NCI-H1930 (cell line): ENCODE results near the gene TTLL5.

Experiments used
- DNase-seq, 2 experiments: peaks; one replicate each; lab custom pipeline; 2025; lab: John Stamatoyannopoulos, UW

The TTLL5 gene

DNA sequence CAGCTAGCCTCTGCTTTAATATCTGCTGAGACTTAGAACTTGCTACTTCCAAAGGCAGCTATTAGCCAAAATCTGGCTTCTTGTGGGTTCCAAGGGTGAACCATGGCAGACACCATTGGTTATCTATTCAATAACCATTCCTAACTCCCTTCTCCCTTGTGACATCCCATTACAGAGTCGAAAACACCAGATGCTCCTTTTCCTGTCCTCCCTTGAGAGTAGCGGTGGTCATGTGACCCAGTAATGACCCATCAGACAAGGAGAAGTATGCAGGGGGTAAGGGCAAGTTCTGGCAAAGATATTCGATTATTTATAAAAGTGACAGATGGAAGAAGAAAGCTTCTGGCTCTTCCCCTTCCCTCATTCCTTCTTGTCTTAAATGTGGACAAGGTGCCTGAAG, 300.6 kb downstream of the TTLL5 start:
- DNase-seq = no peak

DNA sequence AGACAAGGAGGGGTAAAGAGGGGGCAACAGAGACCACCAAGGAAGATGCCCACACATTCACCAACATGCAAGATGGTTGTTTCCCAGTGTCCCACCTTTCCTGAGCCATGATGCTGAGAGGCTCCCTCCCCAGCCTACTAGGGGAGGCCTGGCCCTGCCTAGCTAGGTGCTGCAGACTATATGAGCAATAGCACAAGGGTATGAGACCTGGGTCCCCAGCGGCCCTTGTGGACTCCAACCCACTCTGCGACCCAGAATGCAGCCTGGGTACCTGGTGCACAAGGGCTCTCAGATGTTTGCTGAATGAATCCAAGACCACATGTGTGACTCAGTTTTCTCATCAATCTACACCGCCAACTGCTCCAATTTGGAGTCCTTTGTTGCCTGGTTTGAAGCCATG, 306.8 kb downstream of the TTLL5 start:
- DNase-seq = no peak

DNA sequence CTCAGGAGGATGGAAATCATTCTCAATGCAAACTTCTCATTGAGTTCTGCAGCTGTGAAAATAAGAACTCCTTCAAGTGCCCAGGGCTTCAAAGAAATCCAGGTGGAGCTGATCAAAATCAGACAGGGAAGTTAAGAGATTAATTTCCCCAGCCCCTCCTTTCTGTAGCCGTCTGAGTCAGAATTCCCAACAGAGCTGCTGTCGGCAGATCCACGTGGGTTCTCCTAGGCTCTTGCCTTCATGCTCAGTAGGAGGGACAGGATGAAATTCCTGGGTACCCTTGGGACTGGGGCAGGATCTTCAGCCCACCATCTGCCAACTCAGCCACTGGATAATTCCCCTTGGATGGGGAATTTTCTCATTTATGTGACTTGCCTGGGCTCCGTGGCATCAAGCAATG, 307.4 kb downstream of the TTLL5 start:
- no peak for DNase-seq

DNA sequence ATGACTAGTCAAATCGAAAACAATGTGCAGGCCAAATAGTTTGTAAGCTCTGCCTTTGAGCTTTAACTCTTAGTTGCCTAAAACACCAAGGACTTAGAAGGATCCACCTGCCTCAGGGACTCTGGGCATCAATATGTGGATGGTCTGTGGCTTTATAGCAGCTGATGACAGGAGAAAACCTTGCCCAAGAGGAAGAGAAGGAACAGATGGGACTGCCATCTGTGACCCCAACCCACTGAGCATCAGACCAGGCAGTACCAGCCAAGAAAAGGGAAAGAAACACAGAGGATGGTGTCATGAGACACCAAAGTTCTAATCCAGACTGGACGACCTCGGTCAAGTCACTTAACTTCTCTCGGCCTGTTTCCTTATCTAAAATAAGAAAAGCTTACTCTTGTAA, 308.1 kb downstream of the TTLL5 start:
- DNase-seq = no peak

DNA sequence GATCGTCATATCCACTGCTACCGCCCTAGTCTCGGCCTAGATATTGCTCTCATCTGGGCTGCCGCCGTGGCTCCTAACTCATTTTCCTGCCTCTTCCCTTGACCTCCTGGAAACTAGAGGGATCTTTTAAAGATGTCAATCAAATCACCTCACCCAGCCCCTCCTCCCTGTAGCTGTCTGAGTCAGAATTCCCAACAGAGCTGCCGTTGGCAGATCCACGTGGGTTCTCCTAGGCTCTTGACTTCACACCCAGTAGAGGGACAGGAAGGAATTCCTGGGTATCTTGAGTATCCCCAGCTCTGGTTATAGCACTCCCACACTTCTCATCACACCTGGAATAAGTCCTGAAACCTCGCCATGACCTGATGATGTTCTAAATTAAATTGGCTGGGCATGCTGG, 308.8 kb downstream of the TTLL5 start:
- DNase-seq = no peak

DNA sequence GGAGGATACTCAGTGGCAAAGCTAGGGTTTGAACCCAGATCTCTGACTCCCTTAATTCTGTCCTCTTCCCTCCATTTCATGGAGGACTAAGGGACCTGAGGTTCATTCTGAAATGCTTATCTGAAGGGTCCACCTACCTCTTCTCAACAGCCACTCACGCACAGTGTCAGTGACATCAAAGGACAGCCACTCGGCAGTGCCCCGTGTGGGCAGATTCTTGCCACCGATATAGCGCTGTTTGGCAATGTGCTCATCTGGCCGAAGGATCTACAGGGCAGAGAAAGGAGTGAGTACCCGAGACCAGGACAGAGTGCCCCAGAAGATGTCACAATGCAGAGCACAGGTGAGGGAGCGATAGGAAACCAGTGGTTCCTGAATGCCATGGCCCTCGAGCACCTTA, 309.9 kb downstream of the TTLL5 start:
- DNase-seq = no peak

DNA sequence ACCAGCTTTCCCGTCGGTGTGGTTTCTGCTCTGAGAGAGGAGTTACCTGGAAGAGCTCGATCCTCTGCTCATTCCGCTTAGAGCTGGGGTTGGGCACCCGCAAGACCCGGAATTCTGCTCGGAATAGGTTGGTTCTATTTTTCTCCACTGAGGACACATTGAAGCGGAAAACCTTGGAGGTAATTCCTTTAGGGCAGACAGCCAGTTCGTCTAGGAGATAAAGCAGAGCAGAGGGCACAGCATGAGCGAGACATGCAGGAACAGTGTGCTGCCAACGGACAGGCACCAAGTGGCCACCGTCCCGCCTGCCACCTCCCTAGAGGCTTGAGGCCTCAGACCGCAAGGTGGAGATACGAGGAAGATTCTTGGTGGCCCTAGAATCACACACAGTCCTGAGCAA, 310.5 kb downstream of the TTLL5 start:
- no peak for DNase-seq

DNA sequence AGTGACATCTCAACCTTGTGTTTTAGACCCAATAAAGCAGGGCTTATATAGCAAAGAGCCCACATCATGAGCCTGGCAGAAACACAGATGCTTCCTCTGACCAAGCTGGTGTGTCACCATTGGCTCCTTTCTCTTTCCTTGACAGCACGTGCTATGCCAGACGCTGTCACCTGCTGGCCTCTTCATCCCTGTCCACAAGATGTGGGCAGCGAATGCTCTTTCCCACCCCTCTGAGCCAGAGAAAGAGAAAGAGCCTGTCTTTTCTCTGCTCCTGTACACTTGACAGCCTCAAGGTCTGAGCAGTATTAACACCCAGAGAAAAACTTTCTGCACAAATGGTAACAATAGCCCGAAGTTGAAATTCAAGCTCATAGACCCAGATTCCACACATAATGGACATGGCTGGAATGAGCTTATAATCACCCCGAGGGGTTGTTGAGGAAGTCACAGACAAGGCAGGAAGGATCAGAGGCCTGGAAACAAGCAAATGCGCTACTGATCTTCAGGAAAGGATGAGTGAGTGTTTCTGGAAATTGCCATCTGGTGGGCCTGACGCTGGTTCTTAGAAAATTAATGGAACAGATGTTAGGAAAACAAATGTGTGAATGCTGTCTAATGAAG, 311.9 kb downstream of the TTLL5 start:
- DNase-seq = no peak

DNA sequence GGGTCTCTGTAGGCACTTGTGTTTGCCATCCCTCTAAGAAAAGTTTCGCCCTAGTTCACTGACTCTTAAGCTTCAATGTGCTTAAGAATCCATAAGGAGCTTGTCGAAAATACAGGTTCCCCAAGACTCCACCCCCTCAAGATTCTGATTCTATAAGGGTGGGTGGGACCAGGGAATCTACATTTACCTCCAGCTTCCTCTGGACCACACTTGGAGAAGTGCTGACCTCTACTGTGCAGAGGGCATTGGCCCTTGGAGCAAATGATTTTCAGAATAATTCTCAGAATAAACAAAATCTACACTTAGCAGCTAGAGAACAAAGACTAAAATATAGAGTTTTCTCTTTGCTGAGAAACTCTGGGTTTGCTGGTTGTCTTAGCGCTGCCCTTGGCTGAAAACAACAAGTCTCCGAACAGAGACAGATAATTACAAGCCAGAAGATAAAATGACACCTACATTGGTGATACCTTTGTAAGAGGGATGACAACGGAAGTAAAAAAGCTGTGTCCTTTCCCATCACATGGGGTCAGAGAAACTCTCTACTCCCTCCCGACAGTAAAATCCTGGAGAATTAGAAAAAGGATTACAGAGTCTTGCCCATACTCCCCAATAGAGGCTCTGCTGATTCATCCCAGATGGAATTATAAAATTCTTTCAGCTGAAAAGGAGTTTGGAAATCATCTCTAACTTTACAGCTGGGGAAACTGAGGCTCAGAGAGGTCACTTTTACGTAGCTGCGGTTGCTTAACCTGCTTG, 316.0 kb downstream of the TTLL5 start:
- no peak for DNase-seq

DNA sequence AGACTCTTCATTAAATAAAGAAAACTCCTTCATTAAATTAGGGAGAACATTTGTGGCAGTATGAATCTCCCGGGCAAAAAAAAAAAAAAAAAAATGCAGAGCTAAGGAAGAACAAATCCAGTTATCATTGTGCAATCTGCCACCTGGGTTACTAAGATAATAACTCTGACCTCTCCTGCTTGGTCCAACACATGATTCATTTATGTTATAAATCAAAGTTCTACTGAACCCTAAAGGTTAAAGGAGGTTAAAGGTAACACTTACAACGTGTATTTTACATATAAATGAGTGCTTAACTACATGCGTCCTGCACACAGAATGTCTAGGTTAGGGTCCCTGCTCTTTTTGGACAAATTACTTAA, 316.5 kb downstream of the TTLL5 start:
- no peak for DNase-seq

DNA sequence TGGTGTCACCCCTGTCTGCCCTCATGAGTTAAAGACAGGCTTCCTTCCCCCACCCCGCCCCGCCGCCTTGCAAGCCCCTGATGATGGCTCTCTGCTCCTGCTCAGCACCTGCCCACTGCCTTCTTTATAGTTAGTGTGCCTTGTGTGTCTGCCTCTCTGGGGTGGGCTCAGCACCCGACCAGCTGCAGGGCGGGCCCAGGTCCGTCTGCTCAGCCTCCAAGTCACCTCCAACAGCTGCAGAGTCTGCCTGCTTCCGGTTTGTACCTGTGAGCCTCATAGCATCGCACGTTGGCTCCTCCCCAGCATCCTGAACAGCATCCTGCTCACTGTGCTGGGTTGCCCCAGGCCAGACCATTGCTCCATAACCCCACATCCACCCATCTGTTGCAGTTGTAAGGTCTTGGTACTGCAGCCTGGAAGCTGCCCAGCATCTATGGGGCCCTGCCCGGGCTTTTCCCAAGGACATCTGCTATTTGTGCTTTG, 317.2 kb downstream of the TTLL5 start:
- DNase-seq = no peak

DNA sequence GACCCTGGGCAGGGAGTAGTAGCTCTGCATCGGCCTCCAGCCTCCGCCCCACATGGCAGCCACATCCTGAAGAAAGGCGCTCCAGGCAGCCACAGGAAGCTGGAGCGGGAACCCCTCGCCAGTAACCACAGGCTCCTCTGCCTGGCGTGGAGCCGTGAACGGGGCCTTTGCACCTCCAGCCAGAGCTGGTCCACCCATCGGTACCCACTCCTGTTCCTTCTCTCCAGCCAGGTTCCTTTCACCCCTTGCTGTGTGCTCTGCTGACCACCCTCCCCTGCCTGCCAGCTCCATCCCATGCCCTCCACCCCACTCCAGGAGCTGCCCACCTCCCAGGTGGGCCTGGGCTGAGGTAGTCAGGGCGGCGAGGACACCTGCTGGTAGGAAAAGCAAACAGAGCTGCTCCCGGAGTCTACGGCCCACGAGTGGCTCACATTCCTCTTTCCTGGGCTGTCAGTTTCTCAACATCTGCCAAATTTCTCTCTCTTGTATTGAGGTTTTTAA, 318.1 kb downstream of the TTLL5 start:
- no peak for DNase-seq

DNA sequence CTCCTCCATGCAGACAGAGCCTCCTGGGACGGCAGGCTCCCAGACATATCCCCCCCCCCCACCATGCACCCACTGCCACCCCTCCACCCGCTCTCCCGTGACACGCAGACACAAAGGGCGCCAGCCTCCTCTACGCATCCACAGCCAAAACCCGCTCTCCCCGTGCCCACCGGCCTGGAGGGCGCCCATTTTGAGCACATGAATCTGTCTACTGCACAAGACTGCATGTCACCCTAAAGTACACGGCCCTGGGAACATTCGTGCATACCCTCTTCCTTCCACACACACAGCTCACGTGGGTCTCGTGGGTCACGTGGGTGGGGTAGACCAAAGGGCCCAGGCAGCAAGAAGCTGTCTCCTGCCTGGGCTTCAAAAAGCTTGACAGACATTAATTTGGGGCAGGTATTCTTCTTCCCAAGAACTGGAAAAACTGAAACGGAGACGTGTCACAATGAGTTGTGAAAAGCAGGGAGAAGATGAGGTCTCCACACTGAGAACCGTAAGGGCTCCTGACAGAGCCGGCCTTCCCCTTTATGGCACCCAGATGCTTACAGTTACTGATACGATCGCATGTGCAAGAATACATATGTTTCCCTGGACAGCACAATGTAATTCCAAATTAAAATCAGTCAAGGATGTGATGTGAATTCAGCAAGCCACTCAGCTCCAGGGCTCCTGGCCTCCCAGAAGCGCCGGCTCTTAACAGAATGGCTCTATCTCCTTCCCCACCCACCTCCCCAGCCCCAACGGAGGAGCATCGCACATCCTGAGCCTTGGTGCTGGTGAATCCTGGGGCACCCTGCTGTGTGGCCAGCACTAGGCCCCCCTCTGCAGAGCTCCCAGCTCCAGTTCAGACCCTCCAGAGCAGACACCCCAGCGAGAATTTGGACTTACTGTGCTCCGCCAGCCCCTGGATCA, 318.9 kb downstream of the TTLL5 start:
- no peak for DNase-seq

DNA sequence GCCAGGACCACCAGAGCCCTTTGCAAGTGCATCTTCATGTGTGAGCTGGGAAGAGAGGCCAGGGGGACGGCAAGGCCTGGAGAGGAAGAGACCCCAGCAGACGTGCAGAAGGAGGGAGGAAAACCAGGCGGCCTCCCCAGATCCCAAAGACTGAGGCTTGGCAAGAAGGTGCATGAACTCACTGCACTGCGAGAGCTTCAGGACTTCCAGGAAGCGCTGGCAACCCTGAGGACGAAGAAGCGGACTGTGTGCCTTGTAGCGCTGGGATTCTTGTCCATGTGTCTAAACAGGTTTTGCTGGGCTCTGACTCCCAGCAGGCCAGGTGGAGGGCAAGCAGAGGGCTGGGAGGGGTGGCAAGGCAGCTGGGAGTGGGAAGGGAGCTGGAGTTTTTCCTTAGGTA, 319.8 kb downstream of the TTLL5 start:
- DNase-seq = no peak

DNA sequence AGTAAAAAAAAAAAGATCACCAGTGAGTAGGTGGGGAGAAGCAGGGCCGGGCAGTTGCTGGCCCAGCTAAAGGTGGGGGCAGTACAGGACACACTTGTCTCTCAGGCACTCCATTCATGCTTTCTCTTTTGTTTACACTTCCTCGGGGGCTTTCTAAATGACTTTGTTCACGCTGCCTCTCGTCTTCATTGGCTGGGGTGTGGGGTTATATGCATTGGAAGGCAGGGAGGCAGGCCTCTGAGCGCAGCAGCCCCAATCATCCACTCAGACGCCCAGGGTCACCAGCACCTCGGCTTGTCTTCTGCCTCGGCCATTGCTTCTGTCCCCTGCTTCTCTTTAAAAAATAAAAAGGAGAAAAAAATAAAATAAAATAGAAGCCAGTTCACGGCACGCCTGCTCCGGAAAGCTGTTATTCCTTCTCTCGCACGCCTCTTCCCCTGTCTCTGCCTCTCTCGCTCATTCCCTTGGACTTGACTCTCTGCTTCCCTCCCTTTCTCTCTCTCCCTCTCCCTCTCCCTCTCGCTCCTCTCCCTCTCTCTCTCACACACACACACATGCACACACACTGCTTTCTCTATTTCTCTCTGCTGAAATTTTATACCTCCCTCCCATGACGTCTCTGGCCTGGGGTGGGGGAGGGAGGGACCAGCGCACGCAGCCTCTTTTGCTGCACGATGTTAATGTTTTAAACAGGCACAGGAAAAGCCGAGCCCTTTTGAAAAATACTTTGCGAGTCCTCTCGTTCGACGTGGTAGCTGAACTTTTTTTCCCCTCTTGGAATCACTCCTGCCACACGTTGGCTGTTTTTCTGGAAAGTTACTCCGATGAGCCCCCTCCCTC, 320.6 kb downstream of the TTLL5 start, which contains the start of gene TGFB3:
Gene TGFB3 (minus strand): TSS at position 570 of the 840 bp plus-strand sequence. CDS start 1,102 bp downstream, outside the sequence.
- no peak for DNase-seq

DNA sequence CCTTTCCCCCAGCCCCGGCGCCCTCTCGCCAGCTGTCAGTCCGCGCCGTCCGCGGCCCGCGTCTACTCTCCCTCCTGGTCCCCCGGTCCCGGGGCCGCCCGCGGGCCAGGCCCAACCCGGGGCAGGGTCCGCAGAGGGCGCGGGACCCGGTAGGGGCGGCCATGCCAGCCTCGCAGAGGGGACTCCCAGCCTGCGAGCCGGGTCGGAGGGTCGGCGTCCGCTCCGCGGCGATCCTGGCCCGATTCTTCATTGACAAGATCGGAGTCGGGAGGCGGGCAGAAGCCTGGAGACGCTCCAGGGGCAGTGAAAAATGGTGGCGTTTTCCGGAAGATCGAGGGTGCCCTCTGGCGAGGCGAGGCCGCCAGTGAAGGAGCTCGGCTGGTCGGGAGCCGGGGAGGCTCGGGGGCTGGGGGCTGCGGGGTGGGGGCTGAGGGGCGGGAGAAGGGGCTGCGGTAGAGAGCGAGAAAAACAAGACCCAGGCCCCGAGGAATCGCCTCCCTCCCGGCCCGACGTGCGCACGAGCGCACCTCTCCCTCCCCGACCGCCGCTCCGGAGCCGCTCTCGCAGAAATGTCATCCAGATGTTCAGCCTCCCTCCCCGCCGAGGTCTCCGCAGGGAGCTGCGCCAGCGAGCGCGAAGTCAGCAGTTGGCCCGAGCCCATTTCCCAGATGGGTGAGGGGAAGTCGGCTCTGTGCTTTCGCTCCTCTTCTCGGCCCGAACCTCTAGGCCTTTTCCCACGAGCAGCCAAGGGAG, 321.4 kb downstream of the TTLL5 start:
- DNase-seq = peak; percentile 47 to 73

DNA sequence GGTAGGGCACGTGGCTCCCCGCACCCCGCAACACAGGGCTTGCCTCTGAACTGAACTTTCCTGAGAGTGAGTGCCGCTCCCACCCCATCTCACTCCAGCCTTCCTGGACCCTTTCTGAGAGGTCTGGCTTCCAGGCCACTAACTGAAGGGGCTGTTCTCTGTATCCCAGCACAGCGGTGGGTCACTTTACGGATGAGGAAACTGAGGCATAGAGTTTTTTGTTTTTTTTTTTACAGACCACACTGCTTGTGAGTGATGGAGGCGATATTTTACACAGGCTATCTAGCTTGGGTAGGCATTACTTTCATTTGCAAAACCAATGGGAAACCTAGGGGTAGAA, 321.9 kb downstream of the TTLL5 start:
- DNase-seq = no peak

DNA sequence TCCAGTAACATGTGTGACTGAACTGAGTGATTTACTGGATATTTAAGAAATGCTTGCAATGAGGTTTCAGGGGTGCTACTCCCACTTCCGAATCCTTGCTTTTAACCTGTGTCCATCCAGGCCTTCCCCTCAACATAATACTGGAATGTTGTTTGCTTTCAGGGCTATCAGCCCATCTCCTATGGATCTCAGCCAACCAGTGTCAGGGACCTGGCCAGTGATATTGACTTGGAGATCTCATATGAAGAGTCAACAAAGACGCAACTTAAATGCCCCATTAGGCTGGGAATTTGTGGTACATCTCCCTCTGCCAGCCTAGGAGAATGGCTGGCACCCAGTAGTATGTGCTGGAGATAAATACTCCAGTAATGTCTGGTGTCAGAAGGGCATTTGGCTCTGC, 323.6 kb downstream of the TTLL5 start:
- DNase-seq = no peak

DNA sequence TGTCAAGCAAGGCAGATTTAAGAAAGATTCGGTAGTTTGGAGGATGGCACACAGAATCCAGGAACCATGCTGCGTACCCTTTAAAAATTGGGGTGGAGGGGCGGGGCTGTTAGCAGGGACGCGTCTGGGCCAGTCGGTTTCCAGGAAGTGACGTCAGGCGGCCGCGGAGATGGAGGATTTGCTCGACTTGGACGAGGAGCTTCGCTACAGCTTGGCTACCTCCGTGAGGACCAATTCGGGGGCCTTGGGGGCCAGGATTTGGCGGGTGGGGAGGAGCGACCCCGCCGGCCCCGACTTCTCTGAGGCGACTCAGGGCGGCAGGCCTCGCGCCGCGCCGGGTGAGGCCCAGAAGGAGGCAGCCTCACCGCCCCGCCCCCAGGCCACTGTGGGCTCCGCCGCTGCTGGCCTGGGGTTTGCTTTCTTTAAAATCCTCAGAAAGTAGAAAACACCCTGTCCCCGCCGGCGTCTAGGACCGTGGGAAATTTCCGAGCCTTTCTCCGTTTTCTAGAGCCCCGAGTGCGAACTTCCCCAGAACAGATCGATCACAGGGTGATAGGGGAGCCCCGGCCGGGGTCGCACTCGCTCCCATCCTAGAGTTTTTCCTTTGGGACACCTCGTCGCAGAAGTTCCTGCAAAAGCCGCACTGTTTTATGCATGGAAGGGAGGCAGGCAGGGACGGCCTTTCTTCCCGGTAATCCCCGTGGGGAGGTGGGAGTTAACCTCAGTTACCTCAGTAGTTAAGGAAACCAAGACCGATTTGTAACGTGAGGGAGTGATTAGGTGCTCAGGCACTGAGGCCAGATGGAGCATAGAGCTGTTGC, 324.8 kb downstream of the TTLL5 start, which contains the start of gene IFT43:
Gene IFT43 (plus strand): TSS at position 146 of the 821 bp plus-strand sequence. CDS start 24 bp downstream, at position 170.
- DNase-seq = peak; percentile 51 to 53

DNA sequence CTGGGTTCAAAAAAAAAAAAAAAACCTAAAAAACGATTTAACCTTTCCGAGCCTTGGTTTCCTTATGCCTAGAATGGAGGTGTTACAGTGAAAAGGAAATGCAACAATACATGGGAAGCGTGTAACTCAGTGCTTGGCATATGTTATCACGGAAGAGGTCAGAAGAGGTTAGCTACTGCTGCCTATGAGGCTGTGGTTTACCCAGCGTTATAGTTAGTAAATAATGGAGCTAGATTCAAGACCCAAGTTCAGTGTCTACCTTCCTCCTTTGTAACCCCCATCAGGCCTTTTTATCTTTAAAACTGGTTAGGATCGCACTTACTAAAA, 325.4 kb downstream of the TTLL5 start:
- no peak for DNase-seq
